Mesenchymal stem cell (in vitro differentiated cells and primary cell): Measurements from ENCODE around the gene PAPPA.

Experiments
- DNase-seq: peaks from one replicate; pipeline ENCODE4 v3.0.0-alpha.2; 2013
- H2AFZ ChIP-seq: one replicate; pipeline ENCODE4 v1.6.1; 2013; ENCODE audit warnings: low read depth, mild to moderate bottlenecking, control low read depth, inconsistent platforms, low read length, moderate library complexity
- H2AK5ac ChIP-seq: 2 replicates; pipeline ENCODE4 v1.6.1; 2013; ENCODE audit warnings: low read length, moderate library complexity, mild to moderate bottlenecking, inconsistent platforms; ENCODE audit not compliant: severe bottlenecking
- H2BK120ac ChIP-seq: one replicate; pipeline ENCODE4 v1.6.1; 2013; ENCODE audit warnings: low read depth, mild to moderate bottlenecking, inconsistent platforms, low read length, moderate library complexity
- H2BK12ac ChIP-seq, 2 experiments: one replicate each; pipeline ENCODE4 v1.6.1; 2013; ENCODE audit warnings: inconsistent platforms in 2 of 2, low read length in 2 of 2, mild to moderate bottlenecking in 2 of 2, moderate library complexity in 2 of 2, control low read depth in 1 of 2
- H2BK15ac ChIP-seq: one replicate; pipeline ENCODE4 v1.6.1; 2013; ENCODE audit warnings: mild to moderate bottlenecking, low read depth, inconsistent platforms; ENCODE audit not compliant: poor library complexity, severe bottlenecking
- H2BK5ac ChIP-seq: 2 replicates; pipeline ENCODE4 v1.6.1; 2013; ENCODE audit warnings: low read depth, mild to moderate bottlenecking, low read length, control low read depth, inconsistent platforms; ENCODE audit not compliant: poor library complexity, severe bottlenecking
- H3K14ac ChIP-seq, 2 experiments: one replicate each; pipeline ENCODE4 v1.6.1; 2013; ENCODE audit warnings: inconsistent platforms in 2 of 2, low read length in 2 of 2, control low read depth in 1 of 2, mild to moderate bottlenecking in 1 of 2, moderate library complexity in 1 of 2
- H3K18ac ChIP-seq, 2 experiments: one replicate each; pipeline ENCODE4 v1.6.1; 2013; ENCODE audit warnings: inconsistent platforms in 2 of 2, low read length in 2 of 2, control low read depth in 1 of 2, low read depth in 1 of 2, mild to moderate bottlenecking in 1 of 2
- H3K23ac ChIP-seq, 2 experiments: one replicate each; pipeline ENCODE4 v1.6.1; 2013; ENCODE audit warnings: inconsistent platforms in 2 of 2, low read length in 2 of 2, mild to moderate bottlenecking in 2 of 2, moderate library complexity in 2 of 2, control low read depth in 1 of 2
- H3K27ac ChIP-seq: 2 replicates; pipeline ENCODE4 v1.5.1; 2013; ENCODE audit warnings: mild to moderate bottlenecking, moderate library complexity, low read length, control low read depth, inconsistent platforms; ENCODE audit not compliant: poor library complexity, severe bottlenecking
- H3K27me3 ChIP-seq, 2 experiments: 2 replicates each; pipeline versions ENCODE4 v1.6.1 to v1.7.0; 2013; ENCODE audit warnings: low read length in 2 of 2, mild to moderate bottlenecking in 2 of 2, moderate library complexity in 2 of 2, control low read depth in 1 of 2, inconsistent platforms in 1 of 2; ENCODE audit not compliant: control insufficient read depth in 1 of 2, insufficient read depth in 1 of 2
- H3K36me3 ChIP-seq, 2 experiments: 2 replicates each; pipeline versions ENCODE4 v1.6.1 to v1.7.0; 2013; ENCODE audit warnings: low read length in 2 of 2, control low read depth in 1 of 2, inconsistent platforms in 1 of 2, low read depth in 1 of 2, mild to moderate bottlenecking in 1 of 2; ENCODE audit not compliant: insufficient read depth in 2 of 2, control insufficient read depth in 1 of 2
- H3K4ac ChIP-seq, 2 experiments: one replicate each; pipeline ENCODE4 v1.6.1; 2013; ENCODE audit warnings: inconsistent platforms in 2 of 2, low read length in 2 of 2, mild to moderate bottlenecking in 2 of 2, moderate library complexity in 2 of 2, control low read depth in 1 of 2, low read depth in 1 of 2
- H3K4me1 ChIP-seq: 2 replicates; pipeline ENCODE4 v1.6.1; 2013; ENCODE audit warnings: low read depth, low read length, control low read depth; ENCODE audit not compliant: control insufficient read depth, insufficient read depth
- H3K4me2 ChIP-seq: 2 replicates; pipeline ENCODE4 v1.6.1; 2013; ENCODE audit warnings: low read length, mild to moderate bottlenecking, inconsistent platforms; ENCODE audit not compliant: poor library complexity, severe bottlenecking
- H3K4me3 ChIP-seq, 2 experiments: 2 replicates each; pipeline versions ENCODE4 v1.5.1 to v1.7.0; 2013; ENCODE audit warnings: low read length in 2 of 2, mild to moderate bottlenecking in 2 of 2, control low read depth in 1 of 2, low read depth in 1 of 2; ENCODE audit not compliant: insufficient read depth in 1 of 2
- H3K79me1 ChIP-seq: replicated peaks from 2 replicates; pipeline ENCODE4 v1.6.1; 2013; ENCODE audit warnings: mild to moderate bottlenecking, control low read depth, low read length, inconsistent platforms; ENCODE audit not compliant: poor library complexity, severe bottlenecking
- H3K9ac ChIP-seq: 2 replicates; pipeline ENCODE4 v1.7.0; 2013; ENCODE audit warnings: mild to moderate bottlenecking, low read length, moderate library complexity
- H3K9me3 ChIP-seq: 2 replicates; pipeline ENCODE4 v1.7.0; 2013; ENCODE audit warnings: mild to moderate bottlenecking, low read length; ENCODE audit not compliant: control insufficient read depth
- H4K8ac ChIP-seq: one replicate; pipeline ENCODE4 v1.6.1; 2013; ENCODE audit warnings: inconsistent platforms, mild to moderate bottlenecking, low read length, moderate library complexity
- H4K91ac ChIP-seq: one replicate; pipeline ENCODE4 v1.6.1; 2013; ENCODE audit warnings: mild to moderate bottlenecking, low read length, inconsistent platforms
- WGBS: methylation state at CpG from one replicate; pipeline ENCODE4 v1.1.7; 2013; ENCODE audit warnings: mixed read lengths; 5-methylcytosine and 5-hydroxymethylcytosine counted together

PAPPA gene

GRCh38 chr9:116329470-116329869 lies 175.9 kb downstream of the PAPPA start:
- peaks cover 4% of the 10 kb centered on the region for H3K4me1 ChIP-seq

DNA sequence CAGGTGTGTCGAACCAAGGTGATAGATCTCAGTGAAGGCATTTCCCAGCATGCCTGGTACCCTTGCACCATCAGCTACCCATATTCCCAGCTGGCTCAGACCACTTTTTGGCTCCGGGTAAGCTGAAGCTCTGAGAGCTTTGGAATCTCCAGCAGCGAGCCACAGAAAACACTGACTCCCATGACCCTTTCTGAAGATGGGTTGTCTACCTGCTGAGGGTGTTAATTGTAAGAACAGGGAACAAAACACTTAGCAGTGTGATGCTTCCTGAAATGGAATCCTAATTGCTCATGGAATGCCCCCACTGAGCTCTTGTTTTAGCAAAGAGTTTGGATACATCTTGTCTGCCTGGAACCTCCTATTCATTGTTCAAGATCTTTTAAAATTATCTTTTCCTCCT lies 177.7 kb downstream of the PAPPA start:
- Histone ChIP-seq H3K14ac (no peak overlapping the region), H2BK15ac (no peak overlapping the region), H3K9me3 (no peaks in the 10 kb centered on the region), H3K79me1 (no peaks in the 10 kb centered on the region), H4K8ac (no peak overlapping the region), H2BK5ac (no peak overlapping the region), H3K9ac (no peak overlapping the region), H3K18ac (no peak overlapping the region), H4K91ac (no peak overlapping the region), H2AFZ (no peak overlapping the region), H2AK5ac (no peak overlapping the region), H3K36me3 (peaks cover 21 to 88% of the 10 kb centered on the region in 2 experiments), H3K4me2 (no peak overlapping the region), H3K23ac (no peak overlapping the region), H3K27me3 (no peaks in the 10 kb centered on the region), H3K4ac (no peak overlapping the region), H2BK12ac (no peak overlapping the region), H3K4me1 (peaks cover 2% of the 10 kb centered on the region), H3K4me3 (no peak overlapping the region), H2BK120ac (no peak overlapping the region), H3K27ac (no peak overlapping the region)
- WGBS: 49% methylated on average over 3 of the region's 3 CpGs
- no peak for DNase-seq

More at GRCh38 chr9:116329470-116329869, 175.9 kb downstream of the PAPPA start:
- no peak overlapping the region for H4K91ac ChIP-seq
- peaks cover 2% of the 10 kb centered on the region for H3K79me1 ChIP-seq
- no peak overlapping the region for H3K4me3 ChIP-seq
- no peak for DNase-seq
- H3K23ac ChIP-seq: no peak overlapping the region
- no peaks in the 10 kb centered on the region for H3K27me3 ChIP-seq
- no peak overlapping the region for H3K27ac ChIP-seq
- WGBS: 83% methylated on average over 1 of the region's 4 CpGs
- H2AK5ac ChIP-seq: no peak overlapping the region
- no peak overlapping the region for H2BK5ac ChIP-seq
- no peak overlapping the region for H3K4me2 ChIP-seq
- no peaks in the 10 kb centered on the region for H3K9me3 ChIP-seq
- H3K14ac ChIP-seq: no peak overlapping the region
- no peak overlapping the region for H3K4ac ChIP-seq
- no peak overlapping the region for H2BK15ac ChIP-seq
- H3K9ac ChIP-seq: no peak overlapping the region
- no peak overlapping the region for H2BK120ac ChIP-seq
- no peak overlapping the region for H2BK12ac ChIP-seq
- H3K36me3 ChIP-seq: peaks cover 14 to 83% of the 10 kb centered on the region in 2 experiments
- no peak overlapping the region for H2AFZ ChIP-seq
- H4K8ac ChIP-seq: no peak overlapping the region
- H3K18ac ChIP-seq: no peak overlapping the region

GRCh38 chr9:116332090-116332489 lies 178.5 kb downstream of the PAPPA start:
- Histone ChIP-seq H2BK12ac (no peak overlapping the region), H2AK5ac (no peak overlapping the region), H3K9me3 (no peaks in the 10 kb centered on the region), H4K91ac (no peak overlapping the region), H3K27me3 (no peaks in the 10 kb centered on the region), H3K4me3 (no peak overlapping the region), H4K8ac (no peak overlapping the region), H3K27ac (no peak overlapping the region), H3K79me1 (no peaks in the 10 kb centered on the region), H3K14ac (no peak overlapping the region), H2BK120ac (no peak overlapping the region), H3K4ac (no peak overlapping the region), H3K4me2 (no peak overlapping the region), H2AFZ (no peak overlapping the region), H2BK5ac (no peak overlapping the region), H3K18ac (no peak overlapping the region), H3K9ac (no peak overlapping the region), H2BK15ac (no peak overlapping the region), H3K36me3 (peaks cover 21 to 85% of the 10 kb centered on the region in 2 experiments), H3K23ac (no peak overlapping the region), H3K4me1 (peaks cover 3% of the 10 kb centered on the region)
- WGBS: 95% methylated on average over 6 of the region's 6 CpGs
- DNase-seq: no peak

DNA sequence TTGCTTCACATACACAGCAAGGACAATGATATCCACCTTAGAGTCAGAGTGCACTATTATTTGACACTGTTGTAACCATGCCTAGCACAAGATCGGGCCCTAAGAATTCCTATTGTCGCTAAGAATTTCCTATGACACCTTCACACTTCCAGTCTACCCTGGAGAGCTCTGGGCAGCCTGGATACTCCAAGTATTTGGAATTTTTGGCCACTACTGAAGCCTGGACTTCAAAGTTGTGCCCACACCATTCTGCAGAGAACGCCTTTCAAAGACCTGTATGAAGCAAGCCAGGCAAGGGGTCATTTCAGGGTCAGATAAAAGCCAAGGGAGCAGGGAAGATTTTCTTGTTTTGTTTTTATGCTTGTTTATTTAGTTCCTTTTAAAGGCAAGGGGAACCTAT lies 179.7 kb downstream of the PAPPA start:
- Histone ChIP-seq H3K36me3 (peaks cover 21 to 92% of the 10 kb centered on the region in 2 experiments), H4K91ac (no peak overlapping the region), H2BK15ac (no peak overlapping the region), H3K4me2 (no peak overlapping the region), H3K4me1 (peaks cover 4% of the 10 kb centered on the region), H3K27ac (no peak overlapping the region), H3K4me3 (no peak overlapping the region), H2BK12ac (no peak overlapping the region), H3K9me3 (no peaks in the 10 kb centered on the region), H3K4ac (no peak overlapping the region), H3K14ac (no peak overlapping the region), H2AK5ac (no peak overlapping the region), H3K9ac (no peak overlapping the region), H3K18ac (peak overlapping the region in 1 of 2 experiments; percentile 35), H2AFZ (no peak overlapping the region), H3K23ac (no peak overlapping the region), H4K8ac (no peak overlapping the region), H2BK5ac (no peak overlapping the region), H3K27me3 (no peaks in the 10 kb centered on the region), H2BK120ac (no peak overlapping the region), H3K79me1 (no peaks in the 10 kb centered on the region)
- no peak for DNase-seq
- 96% methylated on average over 3 of the region's 3 CpGs for WGBS
